Muscle of back (tissue), 11 donors: Measurements from ENCODE around the gene UBE2G2. TPM values are rescaled to one million over a fixed set of nuclear protein-coding genes. Genes with fewer than 3 reads are reported as not detected.

Source experiments
- DNase-seq, 3 donors: peaks; one replicate each; pipeline versions ENCODE4 v3.0.0 to v3.0.0-alpha.2; 2013
- polyA plus RNA-seq, 10 donors: library from polyadenylated mRNA; unstranded; fragments of 120-200 nt; gene quantifications; one replicate each; pipeline ENCODE4 v1.2.1, GENCODE V29; 2013; ENCODE audit not compliant: insufficient read length in 10 of 10

UBE2G2 gene
- polyA plus RNA-seq, 10 donors, result 54.9 to 109 (median 77.1) TPM

GRCh38 chr21:44816761-44817505 lies 15.3 kb upstream of the UBE2G2 start:
- DNase-seq, result no peak

DNA sequence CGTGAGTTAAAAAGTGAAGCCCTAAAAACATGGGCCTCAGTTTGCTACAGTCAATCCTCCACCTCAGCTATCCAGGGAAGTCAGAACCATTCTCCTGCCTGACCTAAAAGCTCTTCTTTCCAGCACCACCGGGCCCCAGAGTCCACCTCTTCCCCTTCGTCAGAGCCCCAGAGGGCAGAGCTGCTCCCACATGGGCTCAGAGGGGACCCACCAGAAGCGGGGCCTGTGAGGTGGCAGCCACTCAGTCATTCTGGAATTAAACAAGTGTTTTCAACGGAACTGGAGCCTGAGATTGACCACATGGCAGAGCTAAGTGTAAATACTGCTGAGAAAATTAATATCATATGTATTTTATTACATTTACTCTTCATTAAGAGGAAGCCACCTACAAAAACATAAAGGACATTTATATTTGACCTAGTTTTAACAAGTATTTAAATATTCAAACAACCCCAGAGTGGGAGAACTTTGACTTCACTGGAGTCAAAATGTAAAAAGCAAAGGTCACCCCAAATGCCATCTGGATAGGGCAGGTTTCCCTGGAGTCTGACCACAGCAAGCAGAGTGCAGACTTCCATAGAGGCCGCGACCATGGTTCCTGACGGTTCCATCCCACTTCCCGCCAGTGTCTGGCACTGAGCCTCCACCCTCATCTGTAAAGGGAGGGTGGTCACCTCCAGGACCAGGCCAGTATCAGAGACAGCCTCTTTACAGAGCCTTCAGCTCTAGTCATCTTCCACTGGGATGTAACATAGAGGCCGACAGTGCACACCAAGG lies 14.4 kb upstream of the UBE2G2 start:
- no peak for DNase-seq

- no peak for DNase-seq
These were observed 13.6 kb upstream of the UBE2G2 start for GRCh38 chr21:44815225-44815624.

GRCh38 chr21:44814498-44815023 lies 12.9 kb upstream of the UBE2G2 start:
- DNase-seq, result no peak

GRCh38 chr21:44813727-44814126 lies 12.1 kb upstream of the UBE2G2 start:
- no peak for DNase-seq

DNA sequence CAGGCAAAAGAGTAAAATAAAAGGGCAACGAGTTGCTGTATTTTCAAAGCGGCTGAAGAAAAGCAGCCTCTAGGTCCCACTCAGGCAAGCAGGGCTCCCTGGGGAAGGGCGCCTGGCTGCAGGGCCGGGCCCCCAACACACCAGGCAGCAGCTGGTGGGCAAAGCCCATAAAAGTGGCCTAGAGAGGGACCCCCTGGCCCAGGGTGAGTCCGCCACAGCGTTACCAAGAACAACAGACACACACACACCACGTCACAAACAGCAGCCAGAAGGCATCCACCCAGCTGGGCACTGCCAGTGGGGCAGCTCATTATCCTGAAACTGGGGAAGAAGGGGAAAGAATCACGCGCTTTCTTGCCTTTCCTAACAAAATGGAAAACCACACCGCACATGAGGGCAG lies 11.5 kb upstream of the UBE2G2 start:
- no peak for DNase-seq

- no peak for DNase-seq
These were observed 11.0 kb upstream of the UBE2G2 start for GRCh38 chr21:44812640-44813039.

- no peak for DNase-seq
These were observed 9.2 kb upstream of the UBE2G2 start for GRCh38 chr21:44810779-44811178.

DNA sequence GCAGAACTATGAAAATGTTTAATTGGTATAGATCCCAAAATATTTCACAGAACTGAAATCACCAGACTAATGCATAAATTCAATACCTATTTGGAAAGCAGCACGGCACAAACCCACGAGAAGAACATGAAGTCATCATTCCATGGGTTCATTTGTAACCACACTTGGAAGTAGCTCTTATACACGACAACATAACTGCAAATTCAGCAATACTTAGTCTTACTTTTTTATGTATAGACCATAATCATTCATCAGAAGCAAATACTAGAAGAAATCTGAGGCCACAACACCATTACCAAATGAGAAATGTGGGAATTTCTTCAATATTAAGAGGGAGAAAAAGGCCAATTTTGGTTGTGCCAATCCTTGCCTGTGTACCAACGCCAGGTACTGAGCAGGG lies 4.2 kb upstream of the UBE2G2 start:
- DNase-seq, result no peak

DNA sequence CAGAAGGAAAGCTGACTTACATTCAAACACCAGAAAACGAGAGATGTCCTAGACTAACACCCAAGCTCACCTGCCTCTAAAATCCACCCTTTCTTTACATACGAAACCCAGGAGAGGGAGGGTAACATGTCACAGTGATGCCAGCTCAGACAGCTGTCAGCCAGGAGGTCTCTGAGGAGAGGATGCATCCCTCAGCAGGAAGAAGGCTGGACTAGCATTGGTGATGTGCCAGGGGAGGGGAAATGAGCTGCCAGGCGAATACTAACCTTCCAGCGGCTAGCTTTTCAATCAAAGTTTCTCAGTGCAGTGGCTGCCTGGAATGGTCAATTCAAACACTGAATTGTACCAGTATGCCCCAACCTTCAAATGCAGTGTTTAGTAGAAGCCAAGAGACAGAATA lies 3.6 kb upstream of the UBE2G2 start:
- DNase-seq, result no peak

- no peak for DNase-seq
These were observed 3.1 kb upstream of the UBE2G2 start for GRCh38 chr21:44804762-44805161.

GRCh38 chr21:44803651-44804050 lies 2.0 kb upstream of the UBE2G2 start:
- no peak for DNase-seq

GRCh38 chr21:44802396-44803153 lies 955 bp upstream of the UBE2G2 start:
- peak in 1 of 3 donors; percentile 27 for DNase-seq

DNA sequence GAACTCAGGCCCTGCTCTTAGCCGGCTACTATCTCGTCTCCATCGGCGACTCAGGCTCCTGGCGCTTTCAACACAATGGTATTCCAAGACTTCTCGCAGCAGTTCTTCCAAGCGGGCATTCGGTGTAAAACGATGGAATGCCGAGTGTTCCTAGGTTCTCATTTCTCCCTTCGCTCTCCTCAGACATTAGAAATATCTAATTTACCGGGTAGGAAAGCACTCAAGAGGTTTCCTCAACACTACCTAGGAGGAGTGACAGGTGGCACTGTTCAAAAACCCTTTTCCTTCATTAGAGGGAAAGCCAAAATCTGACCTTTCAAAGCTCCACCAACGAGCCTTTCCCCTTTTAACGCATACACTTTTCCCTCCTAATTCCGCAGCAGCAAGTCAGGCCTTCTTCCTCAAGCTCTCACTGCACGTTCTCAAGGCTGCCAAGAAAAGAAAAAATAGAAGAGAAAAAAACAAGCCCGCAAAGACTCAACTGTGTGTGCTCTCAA lies 601 bp downstream of the UBE2G2 start:
- DNase-seq, result no peak

- DNase-seq, result peak in 2 of 3 donors; percentile 20 to 50
These were observed 1.5 kb downstream of the UBE2G2 start for GRCh38 chr21:44800103-44800502.

DNA sequence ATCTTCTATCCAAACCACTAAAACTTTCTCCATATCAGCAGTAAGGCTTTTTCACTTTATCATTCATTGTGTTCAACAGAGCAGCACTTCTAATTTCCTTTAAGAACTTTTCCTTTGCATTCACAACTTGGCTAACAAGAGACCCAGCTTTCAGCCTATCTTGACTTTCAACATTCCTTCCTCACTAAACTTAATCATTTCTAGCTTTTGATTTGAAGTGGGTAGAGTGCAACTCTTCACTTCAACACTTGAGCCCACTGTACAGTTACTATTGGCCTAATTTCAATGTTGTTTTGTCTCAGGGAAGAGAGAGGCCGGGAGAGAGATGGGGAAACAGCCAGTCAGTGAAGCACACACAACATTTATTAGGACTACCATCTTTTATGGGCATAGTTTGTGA lies 2.0 kb downstream of the UBE2G2 start:
- no peak for DNase-seq

- DNase-seq, result no peak
These were observed 3.8 kb downstream of the UBE2G2 start for GRCh38 chr21:44797775-44798174.

- no peak for DNase-seq
These were observed 6.3 kb downstream of the UBE2G2 start for GRCh38 chr21:44795342-44795741.

DNA sequence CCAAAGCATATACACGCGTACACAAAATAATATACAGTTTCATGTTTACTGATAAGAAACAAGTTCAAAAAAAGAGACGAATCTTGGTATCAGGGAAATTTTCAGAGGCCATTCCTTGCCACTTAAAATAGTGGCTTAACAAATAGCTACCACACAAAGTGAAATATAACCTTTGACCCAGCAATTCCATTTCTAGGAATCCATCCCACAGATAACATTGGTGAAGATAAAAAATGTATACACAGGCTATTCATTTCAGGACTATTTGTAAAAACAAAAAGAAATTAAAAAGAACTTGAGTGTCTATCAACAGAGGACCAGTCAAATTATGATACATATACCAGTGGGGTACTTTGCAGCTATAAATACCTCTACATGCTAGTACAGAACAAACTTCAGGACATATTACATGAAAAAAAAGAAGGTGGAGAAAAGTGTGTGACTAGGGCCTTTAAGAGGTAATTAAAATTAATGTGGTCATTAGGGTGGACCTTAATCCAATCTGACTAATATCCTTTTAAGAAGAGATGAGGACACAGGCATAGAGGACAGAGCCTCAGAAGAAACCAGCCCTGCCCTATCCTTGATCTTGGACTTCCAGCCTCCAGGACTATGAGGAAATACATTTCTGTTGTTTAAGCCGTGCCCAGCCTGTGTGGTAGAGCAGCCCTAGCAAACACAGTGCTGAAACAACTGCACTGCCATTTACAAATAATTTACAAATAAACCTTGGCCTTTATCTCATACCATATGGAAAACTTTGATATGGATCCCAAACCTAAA lies 7.8 kb downstream of the UBE2G2 start:
- DNase-seq, result no peak

DNA sequence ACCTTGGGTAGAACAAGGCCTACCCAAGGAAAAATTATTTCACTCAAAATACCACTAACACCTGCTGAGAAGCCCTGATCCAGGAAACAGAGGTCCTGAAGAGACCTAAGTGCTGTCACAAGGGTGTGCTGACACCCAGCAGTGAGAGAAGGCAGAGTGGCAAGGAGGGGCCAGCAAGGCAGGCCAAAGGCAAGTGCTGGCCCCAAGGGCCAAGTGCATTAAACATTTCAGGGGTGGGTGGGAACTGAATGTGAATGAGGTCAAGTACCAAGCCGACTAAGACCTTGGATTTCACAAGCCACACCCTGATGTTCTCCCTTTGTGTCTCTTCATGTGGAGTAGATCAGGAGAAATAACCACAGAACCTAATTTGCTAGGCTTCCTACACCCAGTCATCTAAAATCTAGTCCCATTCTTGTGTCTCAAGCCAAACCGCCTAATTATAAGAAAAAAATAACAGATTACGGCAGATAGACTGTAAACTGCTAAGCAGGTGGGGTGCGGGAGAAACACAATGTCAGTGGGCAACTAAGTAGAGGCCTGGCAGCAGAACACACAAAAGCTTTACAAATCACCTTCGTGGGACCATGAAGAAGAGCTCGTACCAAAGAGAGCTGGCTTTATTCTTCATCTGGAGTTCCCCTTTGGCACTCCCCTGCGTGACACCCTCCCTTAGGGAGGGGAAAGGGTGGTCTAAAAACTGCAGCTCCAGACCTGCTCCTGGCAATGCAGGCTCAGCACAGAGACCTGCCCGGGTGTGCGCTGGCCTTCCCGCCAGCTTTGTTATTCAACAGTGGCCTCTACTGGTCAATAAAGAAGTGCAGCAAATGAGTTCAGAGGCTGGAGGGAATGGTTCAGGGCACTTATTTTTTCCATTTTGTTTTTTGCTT lies 8.7 kb downstream of the UBE2G2 start:
- peak; percentile 56 to 78 (median 62) for DNase-seq
